COLO668 (cell line): Measurements from ENCODE around the gene USH2A.
A peak's percentile ranks its signal among the peaks of the same experiment; 100 is the strongest.

Source experiments
- DNase-seq: peaks from one replicate; lab custom pipeline; 2025; ENCODE audit not compliant: unreplicated experiment; lab: John Stamatoyannopoulos, UW

The USH2A gene

DNA sequence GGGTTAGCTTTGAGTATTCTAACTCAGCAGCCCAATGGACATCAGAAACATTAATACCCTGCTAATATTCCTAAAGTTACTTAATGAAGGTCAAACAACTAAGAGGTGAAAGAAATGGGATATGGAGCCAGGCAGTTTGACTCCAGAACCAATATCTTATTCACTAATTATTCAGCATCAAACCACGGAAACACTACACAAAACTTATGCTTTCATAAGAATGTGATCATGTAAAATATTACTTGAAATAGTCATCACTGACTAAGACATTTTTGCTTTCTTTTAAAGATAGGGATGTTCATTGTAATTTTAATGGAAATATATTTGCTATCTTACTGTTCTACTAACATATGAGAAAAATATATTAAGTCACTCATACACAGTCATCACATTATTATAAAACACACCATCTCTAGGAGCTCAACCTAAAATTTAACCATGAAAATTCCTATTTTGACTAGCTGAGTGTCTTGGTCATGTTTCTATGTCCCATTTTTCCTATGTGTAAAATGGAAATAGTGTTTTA lies 615.3 kb downstream of the USH2A start:
- no peak for DNase-seq

DNA sequence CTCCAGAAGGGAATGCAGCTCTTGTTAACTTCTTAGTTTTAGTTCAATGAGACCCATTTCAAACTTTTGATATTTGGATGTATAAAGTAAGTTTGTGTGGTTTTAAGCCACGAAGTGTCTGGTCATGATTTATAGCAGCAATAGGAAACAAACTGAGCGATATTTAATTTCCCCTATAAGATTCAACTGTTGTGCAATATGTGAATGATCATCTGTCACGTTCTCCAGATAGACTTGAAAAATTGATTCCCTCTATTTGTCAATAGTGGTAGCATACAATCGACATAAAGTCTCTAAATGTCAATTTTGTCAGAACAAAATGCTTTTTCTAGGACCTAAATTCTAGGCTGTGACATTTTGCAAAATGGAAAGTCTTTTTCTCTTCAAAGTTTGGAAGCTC lies 616.0 kb downstream of the USH2A start:
- no peak for DNase-seq

DNA sequence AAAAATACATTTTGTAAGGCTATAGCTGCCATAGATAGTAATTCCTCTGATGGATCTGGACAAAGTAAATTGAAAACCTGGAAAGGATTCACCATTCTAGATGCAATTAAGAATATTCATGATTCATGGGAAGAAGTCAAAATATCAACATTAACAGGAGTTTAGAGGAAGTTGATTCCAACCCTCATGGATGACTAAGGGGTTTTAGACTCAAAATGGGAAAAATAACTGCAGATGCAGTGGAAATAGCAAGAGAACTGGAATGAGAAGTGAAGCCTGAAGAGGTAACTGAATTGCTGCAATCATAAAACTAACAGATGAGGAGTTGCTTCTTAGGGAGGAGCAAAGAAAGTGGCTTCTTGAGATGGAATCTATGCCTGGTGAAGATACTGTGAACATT lies 625.4 kb downstream of the USH2A start:
- no peak for DNase-seq

DNA sequence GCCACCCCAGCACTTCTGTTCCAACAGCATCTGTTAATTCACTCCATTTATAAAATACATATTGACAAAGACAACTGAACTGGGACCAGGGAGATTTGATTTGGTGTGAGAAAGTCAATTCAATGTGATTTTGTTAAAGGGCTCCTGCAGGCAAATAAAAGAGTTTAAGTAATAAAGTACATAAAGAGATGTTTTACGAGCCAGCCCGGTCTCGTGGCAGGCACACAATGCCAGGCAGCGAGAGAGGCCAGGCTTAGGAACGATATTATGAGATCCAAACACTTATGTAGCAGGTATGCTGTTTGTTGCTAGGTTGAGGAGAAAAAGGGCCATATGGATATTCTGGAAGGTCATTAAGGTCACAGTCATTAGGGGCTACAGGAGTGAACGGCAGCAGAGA lies 629.1 kb downstream of the USH2A start:
- peak; percentile 81 for DNase-seq

DNA sequence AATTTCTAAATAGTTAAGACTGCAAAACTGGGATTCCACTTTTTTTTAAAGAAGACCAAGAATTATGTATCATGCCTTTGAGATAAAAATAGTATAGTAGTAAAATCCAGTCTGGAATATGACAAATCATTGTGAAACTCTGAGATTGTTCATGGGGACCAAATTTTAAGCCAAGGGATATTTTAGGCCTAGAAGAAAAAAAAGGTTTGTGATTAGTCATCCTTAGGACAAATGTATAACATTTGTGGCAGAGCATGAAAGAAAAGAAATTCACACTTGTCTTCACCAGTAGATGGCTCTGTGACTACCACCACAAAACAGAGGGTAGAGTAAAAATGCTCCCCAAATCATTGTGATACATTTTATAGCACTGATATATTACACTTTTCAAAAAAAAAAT lies 630.1 kb downstream of the USH2A start:
- no peak for DNase-seq

DNA sequence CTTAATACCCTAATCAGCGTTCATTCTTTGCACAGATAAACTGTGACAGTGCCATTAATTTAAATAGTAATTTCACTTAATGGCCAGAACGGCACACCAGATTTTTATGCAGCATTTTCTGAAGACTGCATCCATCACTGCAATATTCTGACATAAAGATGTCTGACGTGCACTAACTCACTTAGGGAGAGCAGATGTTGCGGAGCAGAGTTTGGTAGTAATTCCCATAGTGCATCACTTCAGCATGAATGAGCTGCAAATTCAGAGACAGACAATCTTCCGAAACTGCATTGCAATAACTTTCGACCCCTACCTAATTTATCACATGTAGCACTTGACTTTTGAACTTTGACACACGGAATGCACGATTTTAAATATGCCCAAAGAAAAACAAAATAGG lies 630.8 kb downstream of the USH2A start:
- no peak for DNase-seq

DNA sequence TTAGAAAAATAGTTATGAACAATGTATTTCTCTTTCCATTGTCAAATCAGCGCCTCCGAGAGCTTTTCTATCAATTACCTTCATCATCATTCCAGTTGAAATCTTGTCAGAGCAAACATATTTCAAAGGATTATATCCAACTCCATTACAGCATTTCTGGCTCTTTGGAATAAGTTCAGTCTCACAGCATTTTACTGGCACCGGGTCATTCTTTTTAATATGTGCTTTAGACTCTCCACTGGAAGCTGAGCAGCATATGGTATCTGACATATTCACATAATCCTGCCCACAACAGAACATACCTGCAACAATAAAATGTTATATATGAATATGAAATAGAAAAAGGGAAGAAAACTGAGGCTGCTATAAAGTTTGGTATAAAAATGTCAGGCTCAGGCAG lies 633.3 kb downstream of the USH2A start:
- no peak for DNase-seq

DNA sequence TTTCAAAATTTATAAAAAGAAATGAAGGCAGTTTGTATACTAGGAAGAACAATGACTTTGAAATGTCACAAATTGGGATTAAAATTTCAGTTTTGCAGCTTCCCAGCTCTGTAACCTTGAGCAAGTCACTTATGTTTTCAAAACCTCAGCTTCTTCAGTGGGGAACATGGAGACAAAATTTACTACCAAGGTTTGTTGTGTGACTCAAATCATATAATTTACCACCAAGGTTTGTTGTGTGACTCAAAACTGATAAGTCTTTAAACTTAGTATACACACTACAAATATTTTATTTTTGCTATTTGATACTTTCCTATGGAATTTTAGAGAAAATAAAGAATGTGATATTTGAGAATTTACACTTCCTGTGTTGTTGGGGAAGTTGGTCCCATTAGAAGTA lies 636.3 kb downstream of the USH2A start:
- DNase-seq: no peak

DNA sequence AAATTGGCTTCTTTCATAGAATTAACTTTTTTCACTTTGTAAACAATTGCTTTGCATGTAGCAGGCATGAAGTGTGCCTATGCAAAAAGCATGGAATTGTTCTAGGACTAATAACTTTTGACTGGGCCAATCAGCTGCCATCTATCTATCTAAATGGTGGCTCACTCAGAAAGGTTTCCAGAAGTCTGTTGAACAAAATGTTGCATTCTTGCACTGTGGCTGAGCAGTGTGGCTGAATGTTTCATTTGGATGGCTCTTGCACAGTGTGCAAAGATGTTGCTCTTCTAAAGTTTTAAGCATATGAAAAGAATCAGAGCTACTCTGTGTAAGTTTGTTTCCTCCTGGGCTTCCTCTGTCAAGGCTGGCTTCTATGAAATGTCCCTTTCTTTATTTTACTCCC lies 642.6 kb downstream of the USH2A start:
- no peak for DNase-seq

DNA sequence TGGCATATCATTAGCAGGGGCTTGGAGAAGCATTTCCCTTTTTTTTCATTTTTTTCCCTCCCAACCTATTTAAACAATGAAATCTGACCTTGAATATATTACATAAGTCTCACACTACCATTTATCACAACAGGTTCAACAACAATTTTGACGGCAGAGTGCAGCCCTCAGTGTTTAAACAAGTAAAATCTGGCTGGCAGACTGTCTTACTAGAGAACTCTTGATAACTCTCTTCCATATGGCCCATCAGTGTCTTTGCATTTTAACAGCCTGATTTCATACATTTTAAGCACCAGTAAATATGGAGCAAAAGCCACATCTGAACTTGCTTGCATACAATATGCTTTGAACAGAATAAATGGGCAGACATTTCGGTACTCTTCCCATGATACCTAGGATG lies 643.1 kb downstream of the USH2A start:
- DNase-seq: peak; percentile 14

DNA sequence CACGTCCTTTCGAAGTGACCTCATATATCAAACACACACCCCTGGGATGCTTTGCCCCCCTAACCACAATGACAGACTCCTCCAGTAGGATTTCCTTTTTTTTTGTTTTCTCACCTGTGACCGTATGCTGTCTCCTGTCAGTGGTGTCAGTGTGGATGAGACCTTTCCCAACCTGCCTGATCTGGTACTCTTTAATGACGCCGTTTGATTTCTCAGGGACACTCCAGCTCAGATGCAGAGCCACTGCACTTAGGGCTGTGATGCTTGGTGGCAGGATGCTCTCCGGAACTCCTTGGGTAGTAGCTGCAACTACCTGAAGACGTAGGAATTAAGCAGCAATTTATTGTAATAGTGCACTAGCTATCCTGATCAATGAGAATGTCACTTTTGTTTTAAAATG lies 643.5 kb downstream of the USH2A start:
- peak; percentile 55 for DNase-seq

DNA sequence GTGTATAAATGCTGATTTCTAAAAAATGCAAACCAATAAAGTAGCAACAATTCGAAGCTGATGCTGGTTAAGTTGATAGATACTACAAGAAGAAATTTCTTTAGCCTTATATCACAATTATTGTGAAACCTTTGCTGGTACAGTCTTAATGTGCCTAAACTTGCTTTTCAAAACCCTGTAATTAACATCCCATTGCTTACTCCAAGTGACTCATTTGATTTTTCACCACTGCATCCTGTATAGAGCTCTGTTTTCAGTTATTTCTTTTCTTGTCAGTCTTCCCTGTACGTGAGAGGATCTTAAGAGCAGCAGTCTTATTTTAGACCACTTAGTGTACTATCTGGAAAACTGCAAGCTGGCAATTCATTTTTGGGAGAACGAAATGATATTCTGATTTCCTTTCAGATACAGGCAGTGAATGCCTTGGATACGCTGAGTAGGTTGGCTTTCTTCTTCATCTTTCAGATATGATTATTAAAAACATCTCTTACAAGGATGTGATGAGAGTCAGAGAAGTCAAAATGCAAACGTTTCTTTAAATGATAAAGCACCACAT lies 645.8 kb downstream of the USH2A start:
- no peak for DNase-seq

DNA sequence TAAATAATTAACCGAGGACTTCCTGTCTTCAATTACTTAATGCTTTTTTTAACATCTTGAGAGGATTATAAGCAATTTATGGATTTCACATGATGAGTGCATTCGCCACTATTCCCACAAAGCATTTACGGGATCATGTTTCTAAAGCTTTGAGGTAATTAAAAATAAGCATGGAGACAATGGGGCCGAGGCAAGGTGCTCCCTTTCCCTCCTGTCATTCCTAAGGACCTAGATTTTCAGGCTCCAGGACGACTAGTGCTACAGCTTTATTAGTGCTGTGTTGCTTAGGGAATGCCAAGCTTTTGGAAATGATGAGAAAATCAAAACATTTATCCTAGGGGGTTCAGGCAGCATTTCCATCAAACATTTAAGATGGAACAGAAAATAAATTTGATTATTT lies 646.9 kb downstream of the USH2A start:
- peak; percentile 48 for DNase-seq

DNA sequence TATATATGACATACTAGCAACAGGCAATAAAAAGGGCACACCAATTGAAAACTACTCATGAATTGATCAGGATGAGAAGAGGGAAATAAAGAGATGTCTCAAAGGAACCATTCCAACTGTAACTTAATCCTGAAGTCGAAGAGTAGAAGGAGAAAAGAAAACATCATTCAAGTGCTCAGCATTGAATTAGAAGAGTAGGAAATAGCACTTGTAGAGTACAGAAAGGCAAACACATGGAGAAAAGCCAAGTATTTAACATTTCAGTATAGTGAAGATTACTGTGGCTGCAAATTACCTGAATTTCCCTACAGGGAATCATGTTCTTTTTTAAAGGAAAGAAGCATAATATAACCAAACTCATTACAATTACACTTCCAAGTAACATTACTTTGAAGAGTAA lies 651.1 kb downstream of the USH2A start:
- DNase-seq: no peak

DNA sequence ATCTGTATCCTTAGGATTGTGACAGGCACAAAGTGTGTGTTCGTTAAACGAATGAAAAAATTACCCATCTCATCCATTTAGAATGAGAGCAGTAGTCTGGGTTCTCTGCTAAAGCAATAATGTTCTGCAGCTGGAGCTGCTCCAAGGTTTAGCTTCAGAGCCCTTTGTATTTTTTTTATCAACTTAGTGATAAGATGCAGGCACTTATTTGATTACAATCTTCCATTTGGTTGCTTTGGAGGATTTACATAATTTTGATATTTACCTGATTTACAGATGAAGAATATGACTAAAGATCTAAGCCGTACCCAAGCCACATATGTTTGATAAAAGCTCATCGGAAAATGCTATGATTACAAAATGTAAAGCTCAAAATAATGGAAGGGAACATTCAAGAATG lies 654.9 kb downstream of the USH2A start:
- no peak for DNase-seq

DNA sequence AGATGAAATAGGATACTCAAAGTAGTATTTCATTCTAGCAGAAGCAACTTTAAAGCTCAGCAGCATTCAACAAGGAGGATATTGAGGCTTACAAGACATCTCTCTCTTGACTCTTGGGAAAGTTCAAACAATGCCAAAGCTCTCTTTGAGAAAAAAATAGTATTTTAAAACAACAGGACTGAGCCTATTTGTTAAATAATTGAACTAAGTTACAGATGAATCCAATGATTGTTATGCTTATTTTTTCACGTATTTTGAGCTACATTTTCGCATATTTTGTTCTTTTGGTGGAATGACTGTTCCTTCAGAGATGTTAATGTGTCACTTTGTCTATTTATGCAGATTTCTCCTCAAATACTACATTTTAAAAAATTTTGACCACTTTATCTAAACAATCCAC lies 655.5 kb downstream of the USH2A start:
- no peak for DNase-seq

DNA sequence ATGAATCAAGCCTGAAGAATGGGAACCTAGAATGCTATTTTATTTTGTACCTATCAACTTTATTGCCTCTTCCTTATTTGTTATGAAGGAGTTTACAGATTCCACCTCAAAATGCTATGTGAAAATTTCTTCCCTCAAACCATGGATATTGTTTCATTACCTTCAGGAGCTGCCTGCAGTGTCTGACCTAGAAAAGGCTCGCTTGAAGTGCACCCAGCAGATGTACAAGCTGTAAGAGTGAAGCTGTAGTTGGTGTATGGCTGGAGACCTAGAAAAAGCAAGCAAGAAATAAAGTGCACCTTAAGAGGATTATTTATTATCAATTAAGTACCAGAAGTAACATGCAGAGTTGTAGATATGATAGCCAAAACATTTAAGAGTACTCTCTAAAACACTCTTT lies 656.7 kb downstream of the USH2A start:
- no peak for DNase-seq

DNA sequence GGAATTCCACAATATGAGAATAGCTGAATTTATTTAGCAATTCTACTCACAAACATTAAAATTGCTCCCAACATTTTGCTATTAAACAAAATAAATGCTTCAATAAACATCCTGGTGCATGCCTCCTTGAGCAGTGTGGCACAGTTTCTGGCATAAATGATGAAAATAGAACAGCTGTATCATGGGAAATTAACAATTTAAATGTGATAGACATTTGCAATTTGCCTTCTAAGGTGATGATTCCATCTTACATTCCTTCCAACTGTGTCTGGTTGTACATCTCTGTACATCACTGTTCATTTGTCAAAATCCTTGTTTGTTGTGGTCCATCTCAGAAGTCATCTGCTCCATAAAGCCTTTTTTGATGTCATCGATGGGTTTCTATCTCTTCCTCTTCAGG lies 657.4 kb downstream of the USH2A start:
- DNase-seq: no peak

DNA sequence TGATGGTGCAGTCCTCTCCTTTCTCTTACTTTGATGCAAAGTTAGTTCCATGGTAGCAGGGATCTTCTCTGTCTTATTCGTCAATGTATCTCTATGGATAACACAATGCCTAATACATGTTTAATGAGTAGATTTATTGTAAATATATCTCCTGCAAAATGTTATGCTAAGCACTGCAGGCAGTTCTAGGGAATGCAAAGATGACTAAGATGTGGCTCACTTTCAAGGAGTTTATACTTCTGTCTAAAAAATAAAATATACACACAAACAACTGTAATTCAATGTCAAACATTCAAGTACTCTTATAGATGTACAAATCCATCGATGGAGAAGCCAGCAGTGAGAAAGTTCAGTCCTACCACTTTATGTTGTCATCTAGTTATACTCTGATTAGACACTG lies 661.8 kb downstream of the USH2A start:
- DNase-seq: no peak

DNA sequence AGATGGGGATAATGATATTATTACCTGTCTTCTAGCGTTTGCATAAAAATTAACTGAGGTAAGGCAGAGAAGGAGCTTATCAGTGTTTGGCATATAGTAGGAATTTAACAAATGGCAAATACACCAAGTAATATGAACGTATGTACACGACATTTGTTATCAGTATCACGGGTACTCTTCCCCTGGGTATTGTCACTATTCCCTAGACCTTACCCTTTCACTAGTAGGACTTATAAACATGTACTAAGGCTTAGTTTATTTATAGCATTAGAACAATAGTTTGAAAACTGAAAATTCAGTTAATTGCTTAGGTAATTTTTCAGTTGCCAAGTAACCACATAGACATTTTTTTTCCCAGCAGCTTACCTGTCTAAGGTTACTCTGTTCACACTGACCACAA lies 669.1 kb downstream of the USH2A start:
- DNase-seq: no peak

DNA sequence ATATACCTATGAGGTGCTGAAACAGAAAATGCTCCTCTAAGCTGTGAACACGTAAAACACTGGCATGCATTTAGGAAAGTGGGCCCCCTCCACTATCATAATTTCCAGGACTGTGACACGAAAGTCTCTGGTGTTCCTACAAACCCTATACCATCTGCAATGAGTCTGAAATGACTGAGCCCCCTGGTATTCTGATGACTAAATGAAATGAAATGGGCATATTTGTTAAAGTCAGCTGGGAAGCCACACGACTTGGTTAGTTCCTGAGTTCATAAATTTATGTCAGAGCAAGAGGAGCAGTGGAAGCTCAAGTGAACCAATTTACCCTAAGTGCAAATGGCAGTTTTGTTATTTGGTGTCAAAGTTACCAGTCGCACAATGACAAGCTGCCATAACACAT lies 673.8 kb downstream of the USH2A start:
- DNase-seq: no peak

DNA sequence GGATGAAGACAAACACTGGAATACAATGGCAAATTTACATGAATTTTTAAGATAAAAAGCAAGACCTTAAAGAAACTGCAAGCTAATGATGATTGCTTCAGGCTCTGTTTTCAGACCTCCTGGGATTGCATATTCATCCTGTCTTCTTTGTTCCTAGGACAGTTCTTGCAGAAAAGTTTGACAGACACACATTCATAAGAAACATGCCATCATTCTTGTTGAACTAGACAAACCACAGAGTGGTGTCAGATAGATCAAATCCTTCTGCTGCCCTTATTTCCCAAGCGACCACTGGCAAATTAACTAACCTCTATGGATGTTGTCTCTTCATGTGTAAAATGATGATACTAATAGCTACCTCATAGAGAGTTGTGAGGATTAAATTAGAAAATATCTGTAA lies 674.8 kb downstream of the USH2A start:
- DNase-seq: no peak

DNA sequence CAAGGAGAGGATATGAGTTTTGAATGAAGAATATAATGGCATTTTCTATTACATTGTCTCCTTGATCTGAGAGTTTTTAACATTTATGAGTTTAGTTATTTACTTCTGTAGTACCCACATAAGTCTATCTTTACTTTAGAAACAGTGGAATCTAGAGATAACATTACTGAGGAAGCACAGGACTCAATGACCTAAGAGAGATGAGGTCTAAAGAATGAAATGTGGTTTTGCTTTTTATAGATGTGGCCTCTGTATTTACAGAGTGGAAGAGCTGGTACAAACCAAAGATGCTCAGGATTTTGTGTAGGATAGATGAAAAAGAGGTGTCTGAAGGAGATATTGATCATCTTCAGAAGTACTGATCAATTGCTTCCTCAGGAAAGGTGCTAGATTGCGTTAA lies 678.8 kb downstream of the USH2A start:
- DNase-seq: no peak

DNA sequence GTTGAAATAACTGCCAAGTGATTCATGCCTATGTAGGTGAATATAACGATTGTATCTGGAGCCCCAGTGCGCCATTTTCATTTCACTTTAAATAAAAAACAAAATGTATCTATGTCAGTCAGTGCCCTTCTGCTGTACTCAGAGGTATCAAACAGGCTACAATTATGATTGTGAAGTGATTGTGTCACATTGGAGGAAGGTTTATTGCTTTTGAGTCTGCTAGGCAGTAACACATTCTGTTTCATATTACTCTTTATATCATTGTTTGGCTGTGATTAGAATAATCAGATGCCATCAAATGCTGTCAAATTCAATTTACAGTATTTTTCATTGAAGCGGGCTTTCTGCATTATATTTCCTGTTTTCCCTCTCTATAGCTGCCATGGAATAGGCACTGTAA lies 684.2 kb downstream of the USH2A start:
- DNase-seq: no peak
